ENCODE results near the gene ZFAND6.

GRCh38 chr15:80152896-80153876 lies 93.7 kb downstream of the ZFAND6 start, which contains the start of gene FAH:
- TF ChIP-seq, protein P1, sequence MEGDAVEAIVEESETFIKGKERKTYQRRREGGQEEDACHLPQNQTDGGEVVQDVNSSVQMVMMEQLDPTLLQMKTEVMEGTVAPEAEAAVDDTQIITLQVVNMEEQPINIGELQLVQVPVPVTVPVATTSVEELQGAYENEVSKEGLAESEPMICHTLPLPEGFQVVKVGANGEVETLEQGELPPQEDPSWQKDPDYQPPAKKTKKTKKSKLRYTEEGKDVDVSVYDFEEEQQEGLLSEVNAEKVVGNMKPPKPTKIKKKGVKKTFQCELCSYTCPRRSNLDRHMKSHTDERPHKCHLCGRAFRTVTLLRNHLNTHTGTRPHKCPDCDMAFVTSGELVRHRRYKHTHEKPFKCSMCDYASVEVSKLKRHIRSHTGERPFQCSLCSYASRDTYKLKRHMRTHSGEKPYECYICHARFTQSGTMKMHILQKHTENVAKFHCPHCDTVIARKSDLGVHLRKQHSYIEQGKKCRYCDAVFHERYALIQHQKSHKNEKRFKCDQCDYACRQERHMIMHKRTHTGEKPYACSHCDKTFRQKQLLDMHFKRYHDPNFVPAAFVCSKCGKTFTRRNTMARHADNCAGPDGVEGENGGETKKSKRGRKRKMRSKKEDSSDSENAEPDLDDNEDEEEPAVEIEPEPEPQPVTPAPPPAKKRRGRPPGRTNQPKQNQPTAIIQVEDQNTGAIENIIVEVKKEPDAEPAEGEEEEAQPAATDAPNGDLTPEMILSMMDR (IDR thresholded peaks at IDR 0.05), result no peak
- peak; percentile 8 for TF ChIP-seq POLR2AphosphoS5 (IDR thresholded peaks at IDR 0.05)
- peak; percentile 37 for TF ChIP-seq POLR2A (IDR thresholded peaks at IDR 0.05)

All from prostate gland (tissue), 2 donors.